HCT116 (cell line): ENCODE results near the gene SAP130. TPM values are rescaled to one million over a fixed set of nuclear protein-coding genes. Genes with fewer than 3 reads are reported as not detected.

ENCODE experiments used
- ATAC-seq: fragments of 200-7000 bp; cut with Tn5 transposase; 2 replicates; pipeline ENCODE4 v1.9.1; 2020; ENCODE audit warnings: mild to moderate bottlenecking, moderate library complexity
- BruUV-seq: library from RNA; stranded (reverse); fragments of 400-500 nt; replicated peaks from 2 replicates; lab custom pipeline; 2021; lab: Mats Ljungman, UMichigan
- CTCF ChIA-PET: fragments of 300-600 bp; sonication (Branson Sonifier 250); formaldehyde crosslinking; loops from one replicate; lab custom pipeline; 2021; ENCODE audit warnings: antibody characterized with exemption; lab: Charles Lee
- POLR2A ChIA-PET: fragments of 300-600, 350-600 bp; sonication (Branson Sonifier 250); formaldehyde crosslinking; loops from one replicate; lab custom pipeline; 2021; ENCODE audit warnings: antibody characterized with exemption; lab: Charles Lee
- RAD21 ChIA-PET, 2 experiments: fragments of 300-600 bp; sonication (Branson Sonifier 250); formaldehyde crosslinking; loops; one replicate each; lab custom pipeline; 2023; ENCODE audit warnings: low total read pairs in 2 of 2; ENCODE audit not compliant: uncharacterized antibody in 2 of 2, unreplicated experiment in 2 of 2, low non-redundant PET in 1 of 2; lab: Charles Lee
- DNase-seq: peaks from one replicate; pipeline ENCODE4 v3.0.0-alpha.2; 2010; ENCODE audit warnings: low read depth, low spot score
- H2AFZ ChIP-seq: fragments of 200-600 bp; shearing (Covaris generic), sonication (generic); 2 replicates; pipeline ENCODE4 v1.6.1; 2017; ENCODE audit warnings: low read depth, mixed run types, mixed read lengths, antibody characterized with exemption, low read length; ENCODE audit not compliant: poor library complexity, severe bottlenecking
- H3K27ac ChIP-seq: 2 replicates; pipeline ENCODE4 v1.5.1; 2012; ENCODE audit warnings: low read depth, low read length
- H3K27me3 ChIP-seq: fragments of 200-600 bp; sonication (generic); 2 replicates; pipeline ENCODE4 v1.6.1; 2016; ENCODE audit warnings: mixed run types, low read length, mixed read lengths; ENCODE audit not compliant: insufficient read depth
- H3K36me3 ChIP-seq, 2 experiments: fragments of 200-500 bp in 1 of 2; fragments of 200-600 bp in 1 of 2; sonication (Bioruptor generic) in 1 of 2; sonication (generic) in 1 of 2; 2 replicates each; pipeline versions ENCODE4 v1.5.1 to v1.6.1; 2014 to 2016; ENCODE audit warnings: low read length in 2 of 2, inconsistent platforms in 1 of 2, mixed read lengths in 1 of 2, mixed run types in 1 of 2; ENCODE audit not compliant: insufficient read depth in 2 of 2, control insufficient read depth in 1 of 2
- H3K4me1 ChIP-seq, 2 experiments: fragments of 200-600 bp in 1 of 2; sonication (generic) in 1 of 2; 2 replicates each; pipeline versions ENCODE4 v1.5.1 to v1.6.1; 2012 to 2017; ENCODE audit warnings: low read length in 2 of 2, inconsistent platforms in 1 of 2, mild to moderate bottlenecking in 1 of 2, mixed read lengths in 1 of 2, mixed run types in 1 of 2, moderate library complexity in 1 of 2; ENCODE audit not compliant: insufficient read depth in 2 of 2, control insufficient read depth in 1 of 2
- H3K4me2 ChIP-seq: fragments of 200-600 bp; sonication (generic); 2 replicates; pipeline ENCODE4 v1.6.1; 2017; ENCODE audit warnings: mixed run types, low read length, mixed read lengths
- H3K4me3 ChIP-seq, 2 experiments: fragments of 200-600 bp in 1 of 2; sonication (generic) in 1 of 2; replicated peaks in 1 of 2; 2 replicates each; pipeline ENCODE4 v1.5.1; 2011 to 2016; ENCODE audit warnings: low read length in 2 of 2, control low read depth in 1 of 2, low read depth in 1 of 2, mild to moderate bottlenecking in 1 of 2, mixed read lengths in 1 of 2, mixed run types in 1 of 2
- H3K79me2 ChIP-seq: fragments of 200-600 bp; sonication (generic); 2 replicates; pipeline ENCODE4 v1.6.1; 2017; ENCODE audit warnings: mild to moderate bottlenecking, mixed run types, low read length, moderate library complexity, mixed read lengths; ENCODE audit not compliant: insufficient read depth
- H3K9ac ChIP-seq: fragments of 200-600 bp; sonication (generic); 2 replicates; pipeline ENCODE4 v1.6.1; 2016; ENCODE audit warnings: low read length, mixed read lengths
- H3K9me2 ChIP-seq: fragments of 200-600 bp; sonication (generic), shearing (Covaris generic); 2 replicates; pipeline ENCODE4 v1.6.1; 2017; ENCODE audit warnings: mixed run types, mild to moderate bottlenecking, moderate library complexity; ENCODE audit not compliant: insufficient read depth
- H3K9me3 ChIP-seq, 2 experiments: fragments of 200-500 bp in 1 of 2; fragments of 200-600 bp in 1 of 2; sonication (Bioruptor generic) in 1 of 2; sonication (generic) in 1 of 2; 2 replicates each; pipeline ENCODE4 v1.6.1; 2014 to 2017; ENCODE audit warnings: low read length in 2 of 2, mixed read lengths in 2 of 2, inconsistent platforms in 1 of 2, low read depth in 1 of 2, mild to moderate bottlenecking in 1 of 2, mixed run types in 1 of 2, moderate library complexity in 1 of 2; ENCODE audit not compliant: control insufficient read depth in 1 of 2, insufficient read depth in 1 of 2
- H4K20me1 ChIP-seq: fragments of 200-600 bp; sonication (generic), shearing (Covaris generic); 2 replicates; pipeline ENCODE4 v1.6.1; 2017; ENCODE audit warnings: mixed run types, mild to moderate bottlenecking, moderate library complexity; ENCODE audit not compliant: insufficient read depth
- CBX3 ChIP-seq: IDR thresholded peaks from 2 replicates; pipeline ENCODE4 v1.6.1; 2012; ENCODE audit warnings: low read depth
- CEBPB ChIP-seq: IDR thresholded peaks from 2 replicates; pipeline ENCODE4 v1.6.1; 2012; ENCODE audit warnings: low read depth
- JUND ChIP-seq: IDR thresholded peaks from 2 replicates; pipeline ENCODE4 v1.6.1; 2012
- MAX ChIP-seq: IDR thresholded peaks from 2 replicates; pipeline ENCODE4 v1.6.1; 2012
- POLR2AphosphoS5 ChIP-seq: IDR thresholded peaks from 2 replicates; pipeline ENCODE4 v1.6.1; 2011; ENCODE audit warnings: mild to moderate bottlenecking, low read depth, low read length, moderate library complexity
- RAD21 ChIP-seq: IDR thresholded peaks from 2 replicates; pipeline ENCODE4 v1.6.1; 2012; ENCODE audit warnings: low read depth, mild to moderate bottlenecking
- REST ChIP-seq: IDR thresholded peaks from 2 replicates; pipeline ENCODE4 v1.6.1; 2012; ENCODE audit warnings: low read depth
- SP1 ChIP-seq: IDR thresholded peaks from 2 replicates; pipeline ENCODE4 v1.6.1; 2012; ENCODE audit warnings: low read depth
- SRF ChIP-seq: IDR thresholded peaks from 2 replicates; pipeline ENCODE4 v1.6.1; 2012; ENCODE audit warnings: low read depth
- YY1 ChIP-seq: IDR thresholded peaks from 2 replicates; pipeline ENCODE4 v1.6.1; 2011; ENCODE audit warnings: low read length, low read depth, moderate library complexity, mild to moderate bottlenecking; ENCODE audit not compliant: insufficient replicate concordance; ENCODE audit errors: extremely low read depth
- ZFX ChIP-seq: fragments of 450-650 bp; IDR thresholded peaks from 2 replicates; pipeline ENCODE4 v1.6.1; 2017
- ZNF274 ChIP-seq: fragments of 200-500 bp; sonication (Bioruptor generic); IDR thresholded peaks from 2 replicates; pipeline ENCODE4 v1.6.1; 2014; ENCODE audit warnings: mild to moderate bottlenecking, low read depth, low read length, inconsistent platforms
- intact Hi-C: fragments of 100-400 bp; cut with micrococcal nuclease; formaldehyde crosslinking; loops from 2 replicates; pipeline ENCODE4 v1.10.0; 2022
- total RNA-seq: library from RNA; stranded (reverse); gene quantifications from one replicate; pipeline ENCODE4 v1.2.1, GENCODE V29; 2021; ENCODE audit not compliant: unreplicated experiment
- TF ChIP-seq, protein P1 (sequence below): IDR thresholded peaks from 2 replicates; pipeline ENCODE4 v1.6.1; 2011; ENCODE audit warnings: mild to moderate bottlenecking, low read length, moderate library complexity; ENCODE audit not compliant: insufficient replicate concordance; ENCODE audit errors: extremely low read depth

SAP130 gene
- total RNA-seq, 1 experiment from 2014 or later = 29.5 TPM

DNA sequence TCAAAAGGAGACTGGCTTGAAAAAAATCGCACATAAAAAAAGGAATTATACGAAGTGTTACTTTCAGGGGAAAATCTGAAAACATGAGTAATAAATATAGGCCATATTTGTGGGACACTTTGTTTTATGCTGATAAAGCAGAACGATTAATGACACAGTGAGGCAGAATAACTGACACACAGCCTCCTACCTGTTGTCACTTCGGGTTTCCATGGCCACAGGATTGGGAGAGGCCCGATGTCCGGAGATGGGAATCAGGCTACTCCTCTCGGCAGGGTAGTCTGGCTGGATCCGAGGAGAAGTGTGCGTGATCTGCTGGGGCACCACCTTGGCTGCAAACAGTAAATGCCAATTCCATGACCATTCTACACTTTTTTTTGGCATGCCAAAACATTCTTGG, 31.7 kb downstream of the SAP130 start:
- intact Hi-C loops = no loop called here
- ChIA-PET CTCF (no interaction called here), POLR2A (no interaction called here)

More for the DNA sequence above, 31.7 kb downstream of the SAP130 start:
- Histone ChIP-seq H3K4me3 (no peak overlapping the region), H3K9ac (no peak overlapping the region), H3K27me3 (no peaks in the 10 kb centered on the region), H3K27ac (no peak overlapping the region), H3K9me3 (no peaks in the 10 kb centered on the region), H3K4me2 (no peak overlapping the region), H4K20me1 (no peaks in the 10 kb centered on the region), H3K9me2 (no peaks in the 10 kb centered on the region), H3K36me3 (peaks cover 16 to 31% of the 10 kb centered on the region in 2 experiments), H3K79me2 (no peaks in the 10 kb centered on the region), H3K4me1 (no peaks in the 10 kb centered on the region), H2AFZ (no peak overlapping the region)
- TF ChIP-seq ZFX = no peak
- no peak for TF ChIP-seq YY1
- TF ChIP-seq POLR2AphosphoS5 = no peak
- TF ChIP-seq MAX = no peak
- TF ChIP-seq CBX3 = no peak
- no peak for TF ChIP-seq SP1
- no peak for TF ChIP-seq REST
- no peak for TF ChIP-seq RAD21
- TF ChIP-seq, protein P1, sequence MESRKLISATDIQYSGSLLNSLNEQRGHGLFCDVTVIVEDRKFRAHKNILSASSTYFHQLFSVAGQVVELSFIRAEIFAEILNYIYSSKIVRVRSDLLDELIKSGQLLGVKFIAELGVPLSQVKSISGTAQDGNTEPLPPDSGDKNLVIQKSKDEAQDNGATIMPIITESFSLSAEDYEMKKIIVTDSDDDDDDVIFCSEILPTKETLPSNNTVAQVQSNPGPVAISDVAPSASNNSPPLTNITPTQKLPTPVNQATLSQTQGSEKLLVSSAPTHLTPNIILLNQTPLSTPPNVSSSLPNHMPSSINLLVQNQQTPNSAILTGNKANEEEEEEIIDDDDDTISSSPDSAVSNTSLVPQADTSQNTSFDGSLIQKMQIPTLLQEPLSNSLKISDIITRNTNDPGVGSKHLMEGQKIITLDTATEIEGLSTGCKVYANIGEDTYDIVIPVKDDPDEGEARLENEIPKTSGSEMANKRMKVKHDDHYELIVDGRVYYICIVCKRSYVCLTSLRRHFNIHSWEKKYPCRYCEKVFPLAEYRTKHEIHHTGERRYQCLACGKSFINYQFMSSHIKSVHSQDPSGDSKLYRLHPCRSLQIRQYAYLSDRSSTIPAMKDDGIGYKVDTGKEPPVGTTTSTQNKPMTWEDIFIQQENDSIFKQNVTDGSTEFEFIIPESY = no peak
- TF ChIP-seq CEBPB = no peak
- TF ChIP-seq SRF = no peak
- TF ChIP-seq ZNF274 = no peak
- no peak for TF ChIP-seq JUND
- RAD21 ChIA-PET = no interaction called here
- DNase-seq = no peak
- no peak for ATAC-seq
- BruUV-seq = no TSS peak
